ENCODE measurements around the gene NPR2. TPM values are rescaled to one million over a fixed set of nuclear protein-coding genes. Genes with fewer than 3 reads are reported as not detected.
A peak's percentile ranks its signal among the peaks of the same experiment; 100 is the strongest.

Gene NPR2
- total and polyA plus RNA-seq, 2 of the 13 experiments (the other 11 are each of a cell fraction or from before 2014, with no cell fraction given): 7.4 to 9.4 TPM

DNA sequence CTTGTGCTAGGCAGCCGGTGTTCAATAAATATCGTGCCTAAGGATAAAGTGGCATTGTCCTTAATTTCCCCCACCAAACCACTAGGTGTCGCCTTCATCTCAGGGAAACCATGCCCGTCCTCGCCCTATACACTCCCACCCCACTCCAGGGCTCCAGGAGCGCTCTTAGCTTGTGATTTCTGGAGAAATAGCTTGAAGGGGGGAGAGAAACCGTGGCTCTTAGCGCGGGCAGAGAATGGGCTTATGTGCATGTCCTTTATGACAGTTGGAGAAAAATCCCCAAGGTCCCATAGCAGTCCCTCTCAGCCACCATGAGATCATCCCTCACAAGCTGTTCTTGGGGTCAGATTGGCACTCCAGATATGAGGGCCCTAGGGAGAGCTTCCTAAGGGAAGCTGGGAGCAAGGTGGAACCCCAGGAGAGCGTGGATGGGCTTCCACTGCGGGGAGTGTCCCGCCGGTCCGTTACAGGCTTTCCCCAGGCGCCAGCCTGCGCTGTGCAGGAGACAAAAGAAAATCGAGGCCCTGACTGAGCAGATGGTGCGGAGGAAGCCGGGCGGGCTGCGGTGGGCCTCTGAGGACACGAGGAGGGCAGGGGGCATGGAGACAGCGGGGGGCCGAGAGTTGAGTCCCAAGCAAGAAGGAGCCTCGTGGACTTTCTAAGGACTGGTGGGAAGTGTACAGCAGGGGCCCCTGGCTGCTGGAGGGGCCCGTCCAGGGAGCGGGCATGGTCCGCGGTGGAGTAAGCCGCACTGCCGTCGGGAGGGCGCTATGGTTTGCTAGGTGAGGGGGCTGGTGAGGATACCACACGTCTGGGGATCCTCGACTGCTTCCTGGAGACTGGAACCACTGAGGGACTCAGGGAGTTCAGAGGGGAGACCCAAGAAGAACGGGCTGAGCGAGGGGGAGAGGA is 750 bp upstream of the NPR2 start (continued):
- TF ChIP-seq, protein P1, sequence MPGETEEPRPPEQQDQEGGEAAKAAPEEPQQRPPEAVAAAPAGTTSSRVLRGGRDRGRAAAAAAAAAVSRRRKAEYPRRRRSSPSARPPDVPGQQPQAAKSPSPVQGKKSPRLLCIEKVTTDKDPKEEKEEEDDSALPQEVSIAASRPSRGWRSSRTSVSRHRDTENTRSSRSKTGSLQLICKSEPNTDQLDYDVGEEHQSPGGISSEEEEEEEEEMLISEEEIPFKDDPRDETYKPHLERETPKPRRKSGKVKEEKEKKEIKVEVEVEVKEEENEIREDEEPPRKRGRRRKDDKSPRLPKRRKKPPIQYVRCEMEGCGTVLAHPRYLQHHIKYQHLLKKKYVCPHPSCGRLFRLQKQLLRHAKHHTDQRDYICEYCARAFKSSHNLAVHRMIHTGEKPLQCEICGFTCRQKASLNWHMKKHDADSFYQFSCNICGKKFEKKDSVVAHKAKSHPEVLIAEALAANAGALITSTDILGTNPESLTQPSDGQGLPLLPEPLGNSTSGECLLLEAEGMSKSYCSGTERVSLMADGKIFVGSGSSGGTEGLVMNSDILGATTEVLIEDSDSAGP (CRISPR knock-in tag; IDR thresholded peaks at IDR 0.05; ENCODE audit: borderline replicate concordance): no peak
- TF ChIP-seq HDAC6 (IDR thresholded peaks at IDR 0.05; ENCODE audit: low read depth, low read length) (no peak), KDM3A (CRISPR knock-in tag; IDR thresholded peaks at IDR 0.05; ENCODE audit: low read depth) (0 out of 2 replicates have a peak, but pooled peaks have one; percentile 40), NFKBIZ (CRISPR knock-in tag; IDR thresholded peaks at IDR 0.05) (0 out of 2 replicates have a peak, but pooled peaks have one; percentile 38), XRCC5 (optimal IDR thresholded peaks at IDR 0.05; ENCODE audit: low read length) (peak; percentile 62), GATAD2A (CRISPR knock-in tag; IDR thresholded peaks at IDR 0.05) (0 out of 2 replicates have a peak, but pooled peaks have one; percentile 17), ERF (CRISPR knock-in tag; IDR thresholded peaks at IDR 0.05) (0 out of 2 replicates have a peak, but pooled peaks have one; percentile 24), ZFP36 (IDR thresholded peaks at IDR 0.05; ENCODE audit: borderline replicate concordance, low read depth, low read length, partially characterized antibody) (no peak), NONO (IDR thresholded peaks at IDR 0.05) (no peak), NONO (CRISPR knock-in tag; conservative IDR thresholded peaks at IDR 0.05) (0 out of 2 replicates have a peak, but pooled peaks have one; percentile 22), GFI1 (CRISPR knock-in tag; IDR thresholded peaks at IDR 0.05; ENCODE audit: borderline replicate concordance) (0 out of 2 replicates have a peak, but pooled peaks have one; percentile 15), ZNF567 (CRISPR knock-in tag; IDR thresholded peaks at IDR 0.05; ENCODE audit: borderline replicate concordance) (0 out of 2 replicates have a peak, but pooled peaks have one; percentile 60), STAG1 (CRISPR knock-in tag; IDR thresholded peaks at IDR 0.05) (peak; percentile 91), SRSF4 (IDR thresholded peaks at IDR 0.05; ENCODE audit: low read depth, low read length, poor library complexity, severe bottlenecking) (no peak), RAD21 (CRISPR knock-in tag; IDR thresholded peaks at IDR 0.05) (peak; percentile 82), NR2F6 (IDR thresholded peaks at IDR 0.05) (no peak), NR2F6 (CRISPR knock-in tag; IDR thresholded peaks at IDR 0.05) (0 out of 2 replicates have a peak, but pooled peaks have one; percentile 30), RXRB (CRISPR knock-in tag; IDR thresholded peaks at IDR 0.05; ENCODE audit: borderline replicate concordance) (peak; percentile 37; the same call in 1 of the 2 replicates)
- TF ChIP-seq, protein P2, sequence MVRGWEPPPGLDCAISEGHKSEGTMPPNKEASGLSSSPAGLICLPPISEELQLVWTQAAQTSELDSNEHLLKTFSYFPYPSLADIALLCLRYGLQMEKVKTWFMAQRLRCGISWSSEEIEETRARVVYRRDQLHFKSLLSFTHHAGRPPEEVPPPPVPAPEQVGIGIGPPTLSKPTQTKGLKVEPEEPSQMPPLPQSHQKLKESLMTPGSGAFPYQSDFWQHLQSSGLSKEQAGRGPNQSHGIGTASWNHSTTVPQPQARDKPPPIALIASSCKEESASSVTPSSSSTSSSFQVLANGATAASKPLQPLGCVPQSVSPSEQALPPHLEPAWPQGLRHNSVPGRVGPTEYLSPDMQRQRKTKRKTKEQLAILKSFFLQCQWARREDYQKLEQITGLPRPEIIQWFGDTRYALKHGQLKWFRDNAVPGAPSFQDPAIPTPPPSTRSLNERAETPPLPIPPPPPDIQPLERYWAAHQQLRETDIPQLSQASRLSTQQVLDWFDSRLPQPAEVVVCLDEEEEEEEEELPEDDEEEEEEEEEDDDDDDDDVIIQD (CRISPR knock-in tag; IDR thresholded peaks at IDR 0.05; ENCODE audit: low read depth): peak; percentile 61; the same call in 1 of the 2 replicates
- TF ChIP-seq, protein P3, sequence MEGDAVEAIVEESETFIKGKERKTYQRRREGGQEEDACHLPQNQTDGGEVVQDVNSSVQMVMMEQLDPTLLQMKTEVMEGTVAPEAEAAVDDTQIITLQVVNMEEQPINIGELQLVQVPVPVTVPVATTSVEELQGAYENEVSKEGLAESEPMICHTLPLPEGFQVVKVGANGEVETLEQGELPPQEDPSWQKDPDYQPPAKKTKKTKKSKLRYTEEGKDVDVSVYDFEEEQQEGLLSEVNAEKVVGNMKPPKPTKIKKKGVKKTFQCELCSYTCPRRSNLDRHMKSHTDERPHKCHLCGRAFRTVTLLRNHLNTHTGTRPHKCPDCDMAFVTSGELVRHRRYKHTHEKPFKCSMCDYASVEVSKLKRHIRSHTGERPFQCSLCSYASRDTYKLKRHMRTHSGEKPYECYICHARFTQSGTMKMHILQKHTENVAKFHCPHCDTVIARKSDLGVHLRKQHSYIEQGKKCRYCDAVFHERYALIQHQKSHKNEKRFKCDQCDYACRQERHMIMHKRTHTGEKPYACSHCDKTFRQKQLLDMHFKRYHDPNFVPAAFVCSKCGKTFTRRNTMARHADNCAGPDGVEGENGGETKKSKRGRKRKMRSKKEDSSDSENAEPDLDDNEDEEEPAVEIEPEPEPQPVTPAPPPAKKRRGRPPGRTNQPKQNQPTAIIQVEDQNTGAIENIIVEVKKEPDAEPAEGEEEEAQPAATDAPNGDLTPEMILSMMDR (CRISPR knock-in tag; IDR thresholded peaks at IDR 0.05): peak; percentile 94
- TF ChIP-seq, protein P4, sequence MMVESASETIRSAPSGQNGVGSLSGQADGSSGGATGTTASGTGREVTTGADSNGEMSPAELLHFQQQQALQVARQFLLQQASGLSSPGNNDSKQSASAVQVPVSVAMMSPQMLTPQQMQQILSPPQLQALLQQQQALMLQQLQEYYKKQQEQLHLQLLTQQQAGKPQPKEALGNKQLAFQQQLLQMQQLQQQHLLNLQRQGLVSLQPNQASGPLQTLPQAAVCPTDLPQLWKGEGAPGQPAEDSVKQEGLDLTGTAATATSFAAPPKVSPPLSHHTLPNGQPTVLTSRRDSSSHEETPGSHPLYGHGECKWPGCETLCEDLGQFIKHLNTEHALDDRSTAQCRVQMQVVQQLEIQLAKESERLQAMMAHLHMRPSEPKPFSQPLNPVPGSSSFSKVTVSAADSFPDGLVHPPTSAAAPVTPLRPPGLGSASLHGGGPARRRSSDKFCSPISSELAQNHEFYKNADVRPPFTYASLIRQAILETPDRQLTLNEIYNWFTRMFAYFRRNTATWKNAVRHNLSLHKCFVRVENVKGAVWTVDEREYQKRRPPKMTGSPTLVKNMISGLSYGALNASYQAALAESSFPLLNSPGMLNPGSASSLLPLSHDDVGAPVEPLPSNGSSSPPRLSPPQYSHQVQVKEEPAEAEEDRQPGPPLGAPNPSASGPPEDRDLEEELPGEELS (CRISPR knock-in tag; IDR thresholded peaks at IDR 0.05): 0 out of 2 replicates have a peak, but pooled peaks have one; percentile 17
